Measurements from ENCODE around the gene RERE. TPM values are rescaled to one million over a fixed set of nuclear protein-coding genes. Genes with fewer than 3 reads are reported as not detected.

Gene RERE
- total RNA-seq, 2 experiments from 2014 or later = 73.1 to 211 TPM

GRCh38 chr1:8745749-8746390 is 71.6 kb downstream of the RERE start:
- POLR2A ChIA-PET = interaction anchor here (0.7 kb wide), 1 partner anchor 23 kb away, joined by 3 read pairs; no protein-coding TSS in a partner anchor
- peaks cover 7% of the 10 kb centered on the region; the same call in 1 of the 2 replicates for H3K79me2 ChIP-seq (ENCODE audit: insufficient read depth, low read depth, low read length)
- H2AFZ ChIP-seq (ENCODE audit: low read length) = no peak overlapping the region

GRCh38 chr1:8745346-8745745 is 72.1 kb downstream of the RERE start:
- H2AFZ ChIP-seq (ENCODE audit: low read length) = no peak overlapping the region
- peaks cover 7% of the 10 kb centered on the region; the same call in 1 of the 2 replicates for H3K79me2 ChIP-seq (ENCODE audit: insufficient read depth, low read depth, low read length)
- no peak overlapping the region for H3K4me3 ChIP-seq (ENCODE audit: low read depth, low read length, poor library complexity, severe bottlenecking)
- H3K27ac ChIP-seq (ENCODE audit: low read depth, low read length, poor library complexity, severe bottlenecking) = no peak overlapping the region
- H3K9me2 ChIP-seq (ENCODE audit: insufficient read depth, low read length) = no peaks in the 10 kb centered on the region
- intact Hi-C loops (cut with micrococcal nuclease; ENCODE audit: unreplicated experiment) = no loop called here
- DNase-seq (ENCODE audit: low spot score) = no peak
- H4K20me1 ChIP-seq (ENCODE audit: insufficient read depth, low read length) = no peaks in the 10 kb centered on the region
- peaks cover 14% of the 10 kb centered on the region for H3K36me3 ChIP-seq (ENCODE audit: insufficient read depth, low read length)
- peaks cover 22% of the 10 kb centered on the region for H3K4me1 ChIP-seq (ENCODE audit: insufficient read depth, low read length, poor library complexity, severe bottlenecking)
- BruUV-seq (replicated peaks) = no TSS peak
- 0 out of 2 replicates have a peak, but pooled peaks cover 7% of the 10 kb centered on the region for H3K9me3 ChIP-seq (ENCODE audit: low read length)
- no peak overlapping the region for H3K4me2 ChIP-seq (ENCODE audit: low read length)
- TF ChIP-seq CTCF (conservative IDR thresholded peaks at IDR 0.05; ENCODE audit: low read length) (no peak), EZH2phosphoT487 (IDR thresholded peaks at IDR 0.05; ENCODE audit: borderline replicate concordance, low read depth, low read length) (no peak)
- ChIA-PET POLR2A (interaction anchor here (0.7 kb wide), 1 partner anchor 22 kb away, joined by 3 read pairs; no protein-coding TSS in a partner anchor), CTCF (ENCODE audit: unreplicated experiment) (no interaction called here)

More at GRCh38 chr1:8745749-8746390, 71.6 kb downstream of the RERE start:
- Histone ChIP-seq H3K4me2 (ENCODE audit: low read length) (no peak overlapping the region), H3K9me2 (ENCODE audit: insufficient read depth, low read length) (no peaks in the 10 kb centered on the region), H3K36me3 (ENCODE audit: insufficient read depth, low read length) (peaks cover 10% of the 10 kb centered on the region), H3K27ac (ENCODE audit: low read depth, low read length, poor library complexity, severe bottlenecking) (no peak overlapping the region), H4K20me1 (ENCODE audit: insufficient read depth, low read length) (no peaks in the 10 kb centered on the region), H3K9me3 (ENCODE audit: low read length) (0 out of 2 replicates have a peak, but pooled peaks cover 4% of the 10 kb centered on the region), H3K4me3 (ENCODE audit: low read depth, low read length, poor library complexity, severe bottlenecking) (no peak overlapping the region), H3K4me1 (ENCODE audit: insufficient read depth, low read length, poor library complexity, severe bottlenecking) (peaks cover 22% of the 10 kb centered on the region)
- TF ChIP-seq EZH2phosphoT487 (IDR thresholded peaks at IDR 0.05; ENCODE audit: borderline replicate concordance, low read depth, low read length) (no peak), CTCF (conservative IDR thresholded peaks at IDR 0.05; ENCODE audit: low read length) (no peak)
- no TSS peak for BruUV-seq (replicated peaks)
- no peak for DNase-seq (ENCODE audit: low spot score)
- CTCF ChIA-PET (ENCODE audit: unreplicated experiment) = no interaction called here
- intact Hi-C loops (cut with micrococcal nuclease; ENCODE audit: unreplicated experiment) = no loop called here

All from OCI-LY7 (cell line).